Stomach (tissue), 4 donors: ENCODE measurements around the gene TMPRSS5.

Experiments used
- POLR2A ChIP-seq, 4 donors: fragments of 450-650 bp; IDR thresholded peaks; one replicate each; pipeline ENCODE4 v1.6.1; 2016; ENCODE audit warnings: antibody characterized with exemption in 4 of 4, control low read depth in 2 of 4, mild to moderate bottlenecking in 1 of 4, moderate library complexity in 1 of 4
- POLR2AphosphoS5 ChIP-seq, 3 donors: sonication (generic); formaldehyde crosslinking; IDR thresholded peaks; one replicate each; pipeline ENCODE4 v1.6.1; 2016; ENCODE audit warnings: antibody characterized with exemption in 3 of 3
- TF ChIP-seq, protein P1 (sequence below), 7 experiments: fragments of 450-650 bp in 4 of 7; fragments of 200-600 bp in 3 of 7; sonication (generic) in 3 of 7; IDR thresholded peaks; one replicate each; pipeline ENCODE4 v1.5.1; 2016 to 2019; ENCODE audit warnings: antibody characterized with exemption in 7 of 7, control low read depth in 2 of 7, mild to moderate bottlenecking in 1 of 7

DNA sequence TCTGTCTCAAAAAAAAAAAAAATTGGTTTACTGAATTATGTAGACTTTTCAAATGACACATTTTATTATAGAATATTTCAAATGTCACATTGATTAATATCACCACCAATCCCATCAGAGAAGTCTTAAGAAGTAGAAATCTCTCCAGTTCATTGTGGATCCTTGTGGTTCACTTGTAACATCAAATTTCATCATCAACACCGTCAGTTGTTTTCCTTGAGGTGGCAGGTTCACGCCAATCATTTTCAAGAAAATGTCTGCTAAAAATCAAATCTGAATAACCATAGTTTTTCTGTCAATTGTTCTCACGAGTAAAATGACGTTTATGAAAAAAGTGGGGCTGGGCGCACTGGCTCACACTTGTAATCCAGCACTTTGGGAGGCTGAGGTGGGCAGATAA lies 50.3 kb downstream of the TMPRSS5 start:
- TF ChIP-seq, protein P1, sequence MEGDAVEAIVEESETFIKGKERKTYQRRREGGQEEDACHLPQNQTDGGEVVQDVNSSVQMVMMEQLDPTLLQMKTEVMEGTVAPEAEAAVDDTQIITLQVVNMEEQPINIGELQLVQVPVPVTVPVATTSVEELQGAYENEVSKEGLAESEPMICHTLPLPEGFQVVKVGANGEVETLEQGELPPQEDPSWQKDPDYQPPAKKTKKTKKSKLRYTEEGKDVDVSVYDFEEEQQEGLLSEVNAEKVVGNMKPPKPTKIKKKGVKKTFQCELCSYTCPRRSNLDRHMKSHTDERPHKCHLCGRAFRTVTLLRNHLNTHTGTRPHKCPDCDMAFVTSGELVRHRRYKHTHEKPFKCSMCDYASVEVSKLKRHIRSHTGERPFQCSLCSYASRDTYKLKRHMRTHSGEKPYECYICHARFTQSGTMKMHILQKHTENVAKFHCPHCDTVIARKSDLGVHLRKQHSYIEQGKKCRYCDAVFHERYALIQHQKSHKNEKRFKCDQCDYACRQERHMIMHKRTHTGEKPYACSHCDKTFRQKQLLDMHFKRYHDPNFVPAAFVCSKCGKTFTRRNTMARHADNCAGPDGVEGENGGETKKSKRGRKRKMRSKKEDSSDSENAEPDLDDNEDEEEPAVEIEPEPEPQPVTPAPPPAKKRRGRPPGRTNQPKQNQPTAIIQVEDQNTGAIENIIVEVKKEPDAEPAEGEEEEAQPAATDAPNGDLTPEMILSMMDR (IDR thresholded peaks at IDR 0.05): no peak
- TF ChIP-seq POLR2A (IDR thresholded peaks at IDR 0.05): no peak
- TF ChIP-seq POLR2AphosphoS5 (IDR thresholded peaks at IDR 0.05): no peak
